Panc1 (cell line): ENCODE results near the gene FPR3. TPM values are rescaled to one million over a fixed set of nuclear protein-coding genes. Genes with fewer than 3 reads are reported as not detected.

Experiments
- ATAC-seq: fragments of 200-7000 bp; cut with Tn5 transposase; 2 replicates; pipeline ENCODE4 v1.9.1; 2020; ENCODE audit warnings: mild to moderate bottlenecking, moderate library complexity
- Bru-seq: library from RNA; stranded (reverse); fragments of 400-500 nt; gene quantifications from one replicate; lab custom pipeline; 2021; lab: Mats Ljungman, UMichigan
- BruChase-seq, 2 experiments: library from RNA; stranded (reverse); fragments of 400-500 nt; gene quantifications; one replicate each; lab custom pipeline; 2021; lab: Mats Ljungman, UMichigan
- BruUV-seq: library from RNA; stranded (reverse); fragments of 400-500 nt; replicated peaks from 2 replicates; lab custom pipeline; 2021; lab: Mats Ljungman, UMichigan
- CTCF ChIA-PET: fragments of 300-600 bp; sonication (Branson Sonifier 250); formaldehyde crosslinking; loops from one replicate; lab custom pipeline; 2022; ENCODE audit warnings: antibody characterized with exemption; lab: Charles Lee
- POLR2A ChIA-PET: fragments of 300-600 bp; sonication (Branson Sonifier 250); formaldehyde crosslinking; loops from one replicate; lab custom pipeline; 2022; ENCODE audit warnings: antibody characterized with exemption; lab: Charles Lee
- DNase-seq: peaks from one replicate; pipeline ENCODE4 v3.0.0-alpha.2; 2010; ENCODE audit warnings: low read depth, low spot score
- H3K27ac ChIP-seq: 2 replicates; pipeline ENCODE4 v1.5.1; 2011; ENCODE audit warnings: mild to moderate bottlenecking, low read length, inconsistent platforms
- H3K27me3 ChIP-seq: fragments of 200-500 bp; sonication (Bioruptor generic); 2 replicates; pipeline ENCODE4 v1.6.0; 2014; ENCODE audit warnings: low read length, inconsistent platforms; ENCODE audit not compliant: control insufficient read depth, insufficient read depth
- H3K36me3 ChIP-seq: fragments of 200-500 bp; sonication (Bioruptor generic); 2 replicates; pipeline ENCODE4 v1.5.1; 2014; ENCODE audit warnings: inconsistent platforms, mild to moderate bottlenecking, low read length, moderate library complexity; ENCODE audit not compliant: control insufficient read depth, insufficient read depth
- H3K4me1 ChIP-seq: 2 replicates; pipeline ENCODE4 v1.5.1; 2011; ENCODE audit warnings: inconsistent platforms, mild to moderate bottlenecking, low read length, moderate library complexity; ENCODE audit not compliant: control insufficient read depth, insufficient read depth
- H3K4me3 ChIP-seq, 2 experiments: 2 replicates each; pipeline ENCODE4 v1.5.1; 2011 to 2012; ENCODE audit warnings: low read depth in 2 of 2, low read length in 2 of 2, mild to moderate bottlenecking in 2 of 2, inconsistent platforms in 1 of 2, moderate library complexity in 1 of 2
- H3K9me3 ChIP-seq: fragments of 200-500 bp; sonication (Bioruptor generic); 2 replicates; pipeline ENCODE4 v1.5.1; 2014; ENCODE audit warnings: low read depth, mild to moderate bottlenecking, inconsistent platforms, low read length, moderate library complexity; ENCODE audit not compliant: control insufficient read depth, insufficient read depth
- POLR2AphosphoS5 ChIP-seq: IDR thresholded peaks from 2 replicates; pipeline ENCODE4 v1.6.1; 2012; ENCODE audit warnings: mild to moderate bottlenecking, low read depth, low read length, moderate library complexity
- SIN3A ChIP-seq: IDR thresholded peaks from 2 replicates; pipeline ENCODE4 v1.6.1; 2012; ENCODE audit warnings: low read depth, mild to moderate bottlenecking, low read length, moderate library complexity, borderline replicate concordance; ENCODE audit not compliant: insufficient read depth
- TCF7L2 ChIP-seq: IDR thresholded peaks from 2 replicates; pipeline ENCODE4 v1.6.1; 2011; ENCODE audit warnings: mild to moderate bottlenecking, low read depth, low read length, inconsistent platforms
- in situ Hi-C: cut with HindIII; loops from 2 replicates; pipeline ENCODE4 v1.10.0; 2016; ENCODE audit warnings: low sequenced_read_pairs, low pct_unique_long_range_greater_than_20kb
- intact Hi-C: fragments of 100-400 bp; cut with micrococcal nuclease; formaldehyde crosslinking; loops from one replicate; pipeline ENCODE4 v1.10.0; 2022; ENCODE audit not compliant: unreplicated experiment
- long read RNA-seq: library from polyadenylated mRNA; unstranded; transcript quantifications from one replicate; pipeline ENCODE4 v2.0.0, GENCODE V29; 2021; ENCODE audit not compliant: unreplicated experiment
- polyA plus RNA-seq: library from polyadenylated mRNA; unstranded; fragments of >200 nt; gene quantifications from one replicate; pipeline ENCODE4 v1.2.1, GENCODE V29; 2012; ENCODE audit warnings: missing spikeins; ENCODE audit not compliant: insufficient read length
- total RNA-seq: library from RNA; stranded (reverse); gene quantifications from one replicate; pipeline ENCODE4 v1.2.1, GENCODE V29; 2021; ENCODE audit not compliant: unreplicated experiment
- TF ChIP-seq, protein P1 (sequence below): fragments of 450-650 bp; IDR thresholded peaks from 2 replicates; pipeline ENCODE4 v1.5.1; 2017; ENCODE audit warnings: mild to moderate bottlenecking
- TF ChIP-seq, protein P2 (sequence below), 2 experiments: IDR thresholded peaks; 2 replicates each; pipeline ENCODE4 v1.6.1; 2011 to 2012; ENCODE audit warnings: low read depth in 2 of 2, control low read depth in 1 of 2, low read length in 1 of 2, mild to moderate bottlenecking in 1 of 2, moderate library complexity in 1 of 2; ENCODE audit not compliant: insufficient read depth in 1 of 2

Gene FPR3, protein sequence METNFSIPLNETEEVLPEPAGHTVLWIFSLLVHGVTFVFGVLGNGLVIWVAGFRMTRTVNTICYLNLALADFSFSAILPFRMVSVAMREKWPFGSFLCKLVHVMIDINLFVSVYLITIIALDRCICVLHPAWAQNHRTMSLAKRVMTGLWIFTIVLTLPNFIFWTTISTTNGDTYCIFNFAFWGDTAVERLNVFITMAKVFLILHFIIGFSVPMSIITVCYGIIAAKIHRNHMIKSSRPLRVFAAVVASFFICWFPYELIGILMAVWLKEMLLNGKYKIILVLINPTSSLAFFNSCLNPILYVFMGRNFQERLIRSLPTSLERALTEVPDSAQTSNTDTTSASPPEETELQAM
- total RNA-seq (0.08 TPM), Bru-seq, nascent RNA (not detected), BruChase-seq, experiment 1, labeled RNA remaining after a 2-hour chase (not detected), BruChase-seq, experiment 2, labeled RNA remaining after a 6-hour chase (not detected)
- polyA plus RNA-seq, result not detected
- long read RNA-seq, result 0 reads

GRCh38 chr19:51794885-51795490, at the start of gene FPR3:
FPR3 (plus strand) TSS chr19:51795157; CDS start chr19:51823749, 28,592 bp downstream.
- no TSS peak for BruUV-seq
- intact Hi-C loops (no loop called here), in situ Hi-C loops (no loop called here)
- Histone ChIP-seq H3K36me3 (no peaks in the 10 kb centered on the region), H3K27ac (no peak within 1 kb of the TSS), H3K4me1 (no peaks in the 10 kb centered on the region), H3K9me3 (no peaks in the 10 kb centered on the region), H3K27me3 (no peaks in the 10 kb centered on the region), H3K4me3 (no peak within 1 kb of the TSS)
- ATAC-seq, result no peak
- ChIA-PET CTCF (no interaction called here), POLR2A (no interaction called here)
- no peak for DNase-seq
- TF ChIP-seq, protein P1, sequence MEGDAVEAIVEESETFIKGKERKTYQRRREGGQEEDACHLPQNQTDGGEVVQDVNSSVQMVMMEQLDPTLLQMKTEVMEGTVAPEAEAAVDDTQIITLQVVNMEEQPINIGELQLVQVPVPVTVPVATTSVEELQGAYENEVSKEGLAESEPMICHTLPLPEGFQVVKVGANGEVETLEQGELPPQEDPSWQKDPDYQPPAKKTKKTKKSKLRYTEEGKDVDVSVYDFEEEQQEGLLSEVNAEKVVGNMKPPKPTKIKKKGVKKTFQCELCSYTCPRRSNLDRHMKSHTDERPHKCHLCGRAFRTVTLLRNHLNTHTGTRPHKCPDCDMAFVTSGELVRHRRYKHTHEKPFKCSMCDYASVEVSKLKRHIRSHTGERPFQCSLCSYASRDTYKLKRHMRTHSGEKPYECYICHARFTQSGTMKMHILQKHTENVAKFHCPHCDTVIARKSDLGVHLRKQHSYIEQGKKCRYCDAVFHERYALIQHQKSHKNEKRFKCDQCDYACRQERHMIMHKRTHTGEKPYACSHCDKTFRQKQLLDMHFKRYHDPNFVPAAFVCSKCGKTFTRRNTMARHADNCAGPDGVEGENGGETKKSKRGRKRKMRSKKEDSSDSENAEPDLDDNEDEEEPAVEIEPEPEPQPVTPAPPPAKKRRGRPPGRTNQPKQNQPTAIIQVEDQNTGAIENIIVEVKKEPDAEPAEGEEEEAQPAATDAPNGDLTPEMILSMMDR, result no peak
- TF ChIP-seq, protein P2, sequence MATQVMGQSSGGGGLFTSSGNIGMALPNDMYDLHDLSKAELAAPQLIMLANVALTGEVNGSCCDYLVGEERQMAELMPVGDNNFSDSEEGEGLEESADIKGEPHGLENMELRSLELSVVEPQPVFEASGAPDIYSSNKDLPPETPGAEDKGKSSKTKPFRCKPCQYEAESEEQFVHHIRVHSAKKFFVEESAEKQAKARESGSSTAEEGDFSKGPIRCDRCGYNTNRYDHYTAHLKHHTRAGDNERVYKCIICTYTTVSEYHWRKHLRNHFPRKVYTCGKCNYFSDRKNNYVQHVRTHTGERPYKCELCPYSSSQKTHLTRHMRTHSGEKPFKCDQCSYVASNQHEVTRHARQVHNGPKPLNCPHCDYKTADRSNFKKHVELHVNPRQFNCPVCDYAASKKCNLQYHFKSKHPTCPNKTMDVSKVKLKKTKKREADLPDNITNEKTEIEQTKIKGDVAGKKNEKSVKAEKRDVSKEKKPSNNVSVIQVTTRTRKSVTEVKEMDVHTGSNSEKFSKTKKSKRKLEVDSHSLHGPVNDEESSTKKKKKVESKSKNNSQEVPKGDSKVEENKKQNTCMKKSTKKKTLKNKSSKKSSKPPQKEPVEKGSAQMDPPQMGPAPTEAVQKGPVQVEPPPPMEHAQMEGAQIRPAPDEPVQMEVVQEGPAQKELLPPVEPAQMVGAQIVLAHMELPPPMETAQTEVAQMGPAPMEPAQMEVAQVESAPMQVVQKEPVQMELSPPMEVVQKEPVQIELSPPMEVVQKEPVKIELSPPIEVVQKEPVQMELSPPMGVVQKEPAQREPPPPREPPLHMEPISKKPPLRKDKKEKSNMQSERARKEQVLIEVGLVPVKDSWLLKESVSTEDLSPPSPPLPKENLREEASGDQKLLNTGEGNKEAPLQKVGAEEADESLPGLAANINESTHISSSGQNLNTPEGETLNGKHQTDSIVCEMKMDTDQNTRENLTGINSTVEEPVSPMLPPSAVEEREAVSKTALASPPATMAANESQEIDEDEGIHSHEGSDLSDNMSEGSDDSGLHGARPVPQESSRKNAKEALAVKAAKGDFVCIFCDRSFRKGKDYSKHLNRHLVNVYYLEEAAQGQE (IDR thresholded peaks at IDR 0.05; ENCODE audit: insufficient read depth in 1 of 2, low read depth in 2 of 2, low read length in 1 of 2), result no peak
- no peak for TF ChIP-seq POLR2AphosphoS5
- no peak for TF ChIP-seq SIN3A
- TF ChIP-seq TCF7L2, result no peak

- Histone ChIP-seq H3K9me3 (no peaks in the 10 kb centered on the region), H3K4me1 (no peaks in the 10 kb centered on the region), H3K27me3 (no peaks in the 10 kb centered on the region), H3K27ac (no peak overlapping the region), H3K4me3 (no peak overlapping the region), H3K36me3 (no peaks in the 10 kb centered on the region)
- no TSS peak for BruUV-seq
- TF ChIP-seq SIN3A (no peak), TCF7L2 (no peak), POLR2AphosphoS5 (no peak)
- TF ChIP-seq, protein P2 (IDR thresholded peaks at IDR 0.05; ENCODE audit: insufficient read depth in 1 of 2, low read depth in 2 of 2, low read length in 1 of 2), result no peak
- TF ChIP-seq, protein P1, result no peak
- ATAC-seq (no peak), DNase-seq (no peak)
- ChIA-PET CTCF (no interaction called here), POLR2A (no interaction called here)
- intact Hi-C loops (no loop called here), in situ Hi-C loops (no loop called here)
Observed at GRCh38 chr19:51746731-51747130, 48.2 kb upstream of the FPR3 start.
